GM12878 (cell line): Measurements from ENCODE around the gene ADAMTS7. TPM values are rescaled to one million over a fixed set of nuclear protein-coding genes. Genes with fewer than 3 reads are reported as not detected.

Experiments
- ATAC-seq: fragments of 200-7000 bp; cut with Tn5 transposase; 3 replicates; pipeline ENCODE4 v1.9.1; 2020; ENCODE audit warnings: mild to moderate bottlenecking, moderate library complexity
- BruUV-seq: library from RNA; stranded (reverse); fragments of 400-500 nt; replicated peaks from 2 replicates; lab custom pipeline; 2021; lab: Mats Ljungman, UMichigan
- CTCF ChIA-PET: fragments of 300-600 bp; sonication (Branson Sonifier 250); formaldehyde crosslinking; extraction: SDS; loops from one replicate; lab custom pipeline; 2021; ENCODE audit warnings: inconsistent platforms; lab: Yijun Ruan, JAX
- POLR2A ChIA-PET: fragments of 350-600 bp; formaldehyde crosslinking; extraction: SDS; loops from one replicate; lab custom pipeline; 2021; ENCODE audit warnings: inconsistent platforms; lab: Charles Lee
- RAD21 ChIA-PET: fragments of 300-600 bp; sonication (Branson Sonifier 250); formaldehyde crosslinking; loops from one replicate; lab custom pipeline; 2023; ENCODE audit warnings: antibody characterized with exemption; ENCODE audit not compliant: unreplicated experiment; lab: Charles Lee
- SMC1A ChIA-PET: fragments of 300-600 bp; sonication (Branson Sonifier 250); formaldehyde crosslinking; loops from one replicate; lab custom pipeline; 2023; ENCODE audit not compliant: unreplicated experiment, uncharacterized antibody; lab: Charles Lee
- DNase-seq: peaks from one replicate; pipeline ENCODE4 v3.0.0-alpha.2; 2011; ENCODE audit warnings: low read depth, low spot score
- FAIRE-seq: peaks from 3 replicates; lab custom pipeline; 2011; peaks lifted over from hg19 to GRCh38; lab: Jason Lieb, UNC
- H2AFZ ChIP-seq: 2 replicates; pipeline ENCODE4 v1.6.0; 2011; ENCODE audit warnings: low read depth, low read length, control low read depth; ENCODE audit not compliant: control insufficient read depth
- H3K27ac ChIP-seq: 2 replicates; pipeline ENCODE4 v1.5.1; 2011; ENCODE audit warnings: control low read depth; ENCODE audit not compliant: control insufficient read depth, insufficient read depth
- H3K27me3 ChIP-seq, 2 experiments: replicated peaks in 1 of 2; 2 replicates each; pipeline versions ENCODE4 v1.6.0 to v1.6.1; 2011; ENCODE audit warnings: low read length in 1 of 2; ENCODE audit not compliant: control insufficient read depth in 2 of 2, insufficient read depth in 2 of 2
- H3K36me3 ChIP-seq, 2 experiments: 2 replicates each; pipeline ENCODE4 v1.5.1; 2011; ENCODE audit warnings: low read length in 1 of 2; ENCODE audit not compliant: control insufficient read depth in 2 of 2, insufficient read depth in 2 of 2
- H3K4me1 ChIP-seq: 2 replicates; pipeline ENCODE4 v1.6.1; 2011; ENCODE audit warnings: mild to moderate bottlenecking, low read length, moderate library complexity, mixed read lengths; ENCODE audit not compliant: control insufficient read depth, insufficient read depth
- H3K4me2 ChIP-seq: 2 replicates; pipeline ENCODE4 v1.6.0; 2011; ENCODE audit warnings: control low read depth; ENCODE audit not compliant: control insufficient read depth, insufficient read depth
- H3K4me3 ChIP-seq: fragments of 200-600 bp; sonication (generic); 2 replicates; pipeline ENCODE4 v1.5.1; 2016
- H3K79me2 ChIP-seq: 2 replicates; pipeline ENCODE4 v1.6.0; 2011; ENCODE audit warnings: low read length; ENCODE audit not compliant: control insufficient read depth, insufficient read depth
- H3K9ac ChIP-seq: 2 replicates; pipeline ENCODE4 v1.8.0; 2011; ENCODE audit warnings: low read length, control low read depth, mixed read lengths; ENCODE audit not compliant: control insufficient read depth, insufficient read depth
- H3K9me3 ChIP-seq: replicated peaks from 3 replicates; pipeline ENCODE4 v1.5.1; 2011; ENCODE audit warnings: mild to moderate bottlenecking, low read length; ENCODE audit not compliant: control insufficient read depth, insufficient read depth
- H4K20me1 ChIP-seq: 2 replicates; pipeline ENCODE4 v1.6.0; 2011; ENCODE audit not compliant: control insufficient read depth, insufficient read depth
- BACH1 ChIP-seq: fragments of 450-650 bp; IDR thresholded peaks from 2 replicates; pipeline ENCODE4 v1.6.1; 2017; ENCODE audit warnings: mild to moderate bottlenecking, borderline replicate concordance
- BCL3 ChIP-seq: IDR thresholded peaks from 2 replicates; pipeline ENCODE4 v1.6.1; 2011; ENCODE audit warnings: borderline replicate concordance, low read depth, mild to moderate bottlenecking, moderate library complexity, low read length; ENCODE audit not compliant: insufficient read depth, poor library complexity, severe bottlenecking
- CHD4 ChIP-seq: fragments of 200-600 bp; sonication (generic); IDR thresholded peaks from 2 replicates; pipeline ENCODE4 v1.6.1; 2016; ENCODE audit warnings: mild to moderate bottlenecking
- CUX1 ChIP-seq: IDR thresholded peaks from 2 replicates; pipeline ENCODE4 v1.6.1; 2012; ENCODE audit warnings: improper control_type of control experiment, low read depth, low read length; ENCODE audit not compliant: insufficient replicate concordance
- E2F8 ChIP-seq: fragments of 450-650 bp; IDR thresholded peaks from 2 replicates; pipeline ENCODE4 v1.6.1; 2018; ENCODE audit warnings: mild to moderate bottlenecking, low read depth, moderate library complexity; ENCODE audit not compliant: partially characterized antibody
- HDGF ChIP-seq: fragments of 450-650 bp; IDR thresholded peaks from 2 replicates; pipeline ENCODE4 v1.6.1; 2016; ENCODE audit warnings: antibody characterized with exemption
- KAT2A ChIP-seq: conservative IDR thresholded peaks from 2 replicates; pipeline ENCODE4 v1.6.1; 2011; ENCODE audit warnings: low read depth, low read length; ENCODE audit not compliant: control insufficient read depth
- MTA2 ChIP-seq: fragments of 450-650 bp; IDR thresholded peaks from 2 replicates; pipeline ENCODE4 v1.6.1; 2016; ENCODE audit warnings: low read depth, mild to moderate bottlenecking, moderate library complexity
- MTA3 ChIP-seq: IDR thresholded peaks from 2 replicates; pipeline ENCODE4 v1.6.1; 2012; ENCODE audit warnings: low read length, inconsistent platforms, borderline replicate concordance
- POU2F2 ChIP-seq: IDR thresholded peaks from 3 replicates; pipeline ENCODE4 v1.6.1; 2011; ENCODE audit warnings: low read depth, mild to moderate bottlenecking, low read length, borderline replicate concordance
- RUNX3 ChIP-seq: IDR thresholded peaks from 2 replicates; pipeline ENCODE4 v1.6.1; 2012; ENCODE audit warnings: low read length, inconsistent platforms
- SMC3 ChIP-seq: IDR thresholded peaks from 2 replicates; pipeline ENCODE4 v1.6.1; 2011; ENCODE audit warnings: low read length, improper control_type of control experiment, borderline replicate concordance
- TAF1 ChIP-seq: IDR thresholded peaks from 2 replicates; pipeline ENCODE4 v1.6.1; 2011; ENCODE audit warnings: mild to moderate bottlenecking, low read depth, low read length, borderline replicate concordance
- ZSCAN29 ChIP-seq: fragments of 450-650 bp; IDR thresholded peaks from 2 replicates; pipeline ENCODE4 v1.6.1; 2017; ENCODE audit warnings: mild to moderate bottlenecking, moderate library complexity
- WGBS: methylation state at CpG from one replicate; pipeline ENCODE4 v1.1.6; 2016; ENCODE audit warnings: low lambda C conversion rate; ENCODE audit not compliant: insufficient replicate concordance, insufficient coverage; ENCODE audit errors: missing lambda C conversion rate; 5-methylcytosine and 5-hydroxymethylcytosine counted together
- in situ Hi-C: fragments of 300-500 bp; cut with MboI; formaldehyde crosslinking; loops from 9 replicates; pipeline ENCODE4 v1.14.3; 2018; ENCODE audit warnings: mixed read lengths
- intact Hi-C: fragments of 100-400 bp; cut with micrococcal nuclease; formaldehyde crosslinking; loops from one replicate; pipeline ENCODE4 v1.14.2; 2022; ENCODE audit not compliant: unreplicated experiment
- polyA plus RNA-seq, 11 experiments: library from polyadenylated mRNA; depleted of rRNA in 4 of 11; unstranded in 6 of 11; stranded (reverse) in 5 of 11; fragments of >200 nt; fragmentation: Nextera tagmentation in 4 of 11; fragmentation: Illumina TruSeq in 1 of 11; extraction: Ambion mirVana in 4 of 11; extraction: Trizol in 1 of 11; gene quantifications; 1 replicate in 1 of 11; 2 replicates in 10 of 11; pipeline versions ENCODE4 v1.2.1 to v1.2.3, GENCODE V29; 2011 to 2016; ENCODE audit warnings: inconsistent platforms in 2 of 11, missing spikeins in 2 of 11, low read depth in 1 of 11
- total RNA-seq, 4 experiments: library from RNA; depleted of rRNA in 3 of 4; stranded (reverse); fragments of >200 nt in 3 of 4; fragmentation: Illumina TruSeq in 1 of 4; extraction: Trizol in 1 of 4; gene quantifications; 2 replicates each; pipeline versions ENCODE4 v1.2.1 to v1.2.3, GENCODE V29; 2013 to 2021

Gene ADAMTS7
- total and polyA plus RNA-seq, 10 of the 15 experiments (the other 5 are each of a cell fraction or from before 2014, with no cell fraction given): 0.03 to 0.28 (median 0.06) TPM; not detected in 6

- BruUV-seq: no TSS peak
- 93% methylated on average over 42 of the region's 48 CpGs for WGBS
- H3K27ac ChIP-seq: no peak overlapping the region
- no peak overlapping the region for H3K9ac ChIP-seq
- no peaks in the 10 kb centered on the region for H3K27me3 ChIP-seq
- no peaks in the 10 kb centered on the region for H3K36me3 ChIP-seq
- H2AFZ ChIP-seq: no peak overlapping the region
- ChIA-PET RAD21 (no interaction called here), POLR2A (no interaction called here), CTCF (interaction anchor here (0.6 kb wide), 1 partner anchor 194 kb away, joined by 3 read pairs; no protein-coding TSS in a partner anchor), SMC1A (no interaction called here)
- no peaks in the 10 kb centered on the region for H3K79me2 ChIP-seq
- no peaks in the 10 kb centered on the region for H4K20me1 ChIP-seq
- DNase-seq: no peak
- ATAC-seq: no peak
- H3K9me3 ChIP-seq: no peaks in the 10 kb centered on the region
- H3K4me2 ChIP-seq: no peak overlapping the region
- FAIRE-seq: no peak
- intact Hi-C loops (no loop called here), in situ Hi-C loops (no loop called here)
- H3K4me1 ChIP-seq: no peaks in the 10 kb centered on the region
- H3K4me3 ChIP-seq: no peak overlapping the region
- no peak for TF ChIP-seq RUNX3
- no peak for TF ChIP-seq POU2F2
- no peak for TF ChIP-seq BACH1
- no peak for TF ChIP-seq MTA2
- no peak for TF ChIP-seq E2F8
- no peak for TF ChIP-seq ZSCAN29
- no peak for TF ChIP-seq HDGF
- no peak for TF ChIP-seq BCL3
- no peak for TF ChIP-seq SMC3
- TF ChIP-seq MTA3: no peak
- TF ChIP-seq TAF1: no peak
- no peak for TF ChIP-seq KAT2A
- TF ChIP-seq CHD4: no peak
- no peak for TF ChIP-seq CUX1
Observed at GRCh38 chr15:78800189-78800588, 11.1 kb downstream of the ADAMTS7 start.
